Mucosa of descending colon (tissue), 3 donors: ENCODE data around the gene DCLK1. TPM values are rescaled to one million over a fixed set of nuclear protein-coding genes. Genes with fewer than 3 reads are reported as not detected.

ENCODE experiments used
- ATAC-seq: fragments of 200-7000 bp; cut with Tn5 transposase; one replicate; pipeline ENCODE4 v1.9.1; 2020; ENCODE audit warnings: mild to moderate bottlenecking, moderate library complexity
- DNase-seq, 3 donors: peaks; one replicate each; pipeline ENCODE4 v3.0.0-alpha.2; 2020
- H3K36me3 ChIP-seq: fragments of 200-600 bp; one replicate; pipeline ENCODE4 v1.8.0; 2021; ENCODE audit warnings: low read depth, mild to moderate bottlenecking
- H3K4me1 ChIP-seq: fragments of 200-600 bp; one replicate; pipeline ENCODE4 v1.8.0; 2021; ENCODE audit warnings: low read depth, mild to moderate bottlenecking
- H3K4me3 ChIP-seq: fragments of 200-600 bp; one replicate; pipeline ENCODE4 v1.8.0; 2021; ENCODE audit warnings: mild to moderate bottlenecking
- H3K9me3 ChIP-seq: fragments of 200-600 bp; one replicate; pipeline ENCODE4 v1.8.0; 2021; ENCODE audit warnings: mild to moderate bottlenecking
- CTCF ChIP-seq: fragments of 200-600 bp; IDR thresholded peaks from one replicate; pipeline ENCODE4 v1.8.0; 2022; ENCODE audit warnings: antibody characterized with exemption, mild to moderate bottlenecking
- intact Hi-C, 2 donors: fragments of 100-400 bp; cut with DNase I in 1 of 2; cut with micrococcal nuclease in 1 of 2; formaldehyde crosslinking; loops; one replicate each; pipeline versions ENCODE4 v1.11.0 to v1.11.1; 2022; cut with DNase I, micrococcal nuclease
- total RNA-seq, 3 donors: library from RNA; stranded (reverse); fragmentation: NEBNext Ultra II Directional in 2 of 3; extraction: Animal tissue kit (Norgen Biotek cat#: 25700) in 2 of 3; gene quantifications; one replicate each; pipeline versions ENCODE4 v1.2.1 to v1.2.4, GENCODE V29; 2021 to 2023
- donor health status: DM: no; HTN: no; CAD: no; lungs with moderate emphysema.
- donor health status: DM: no; HTN: no; CAD: no.
- donor health status: DM: no; HTN: yes; CAD: no.

DCLK1 gene
- total RNA-seq, 3 donors from 2014 or later: 2.6 to 17.9 (median 12.7) TPM

GRCh38 chr13:36131931-36132297 is 732 bp upstream of the DCLK1 start:
- H3K9me3 ChIP-seq: no peaks in the 10 kb centered on the region
- intact Hi-C loops: no loop called here
- no peaks in the 10 kb centered on the region for H3K36me3 ChIP-seq
- no peaks in the 10 kb centered on the region for H3K4me1 ChIP-seq
- ATAC-seq: peak; percentile 70
- peak; percentile 19 to 66 (median 36) for DNase-seq
- TF ChIP-seq CTCF: no peak
- no peak overlapping the region for H3K4me3 ChIP-seq

- intact Hi-C loops: no loop called here
- H3K36me3 ChIP-seq: no peaks in the 10 kb centered on the region
- DNase-seq: peak in 1 of 3 donors; percentile 50
- H3K4me1 ChIP-seq: no peaks in the 10 kb centered on the region
- no peaks in the 10 kb centered on the region for H3K9me3 ChIP-seq
- peak; percentile 21 for ATAC-seq
- H3K4me3 ChIP-seq: no peak overlapping the region
- no peak for TF ChIP-seq CTCF
Measured at GRCh38 chr13:36130552-36131221, 495 bp downstream of the DCLK1 start.

- no peak for DNase-seq
- no peak for TF ChIP-seq CTCF
- ATAC-seq: no peak
- no peaks in the 10 kb centered on the region for H3K4me1 ChIP-seq
- intact Hi-C loops: no loop called here
- H3K36me3 ChIP-seq: no peaks in the 10 kb centered on the region
- H3K9me3 ChIP-seq: no peaks in the 10 kb centered on the region
- H3K4me3 ChIP-seq: no peak overlapping the region
Measured at GRCh38 chr13:36130193-36130551, 1.0 kb downstream of the DCLK1 start.

- ATAC-seq: no peak
- Histone ChIP-seq H3K4me1 (no peaks in the 10 kb centered on the region), H3K36me3 (no peaks in the 10 kb centered on the region), H3K9me3 (no peaks in the 10 kb centered on the region), H3K4me3 (no peak overlapping the region)
- intact Hi-C loops: no loop called here
- no peak for DNase-seq
- no peak for TF ChIP-seq CTCF
Measured at GRCh38 chr13:36129539-36129938, 1.6 kb downstream of the DCLK1 start.

- TF ChIP-seq CTCF: no peak
- H3K4me3 ChIP-seq: no peak overlapping the region
- ATAC-seq (no peak), DNase-seq (no peak)
- no peaks in the 10 kb centered on the region for H3K36me3 ChIP-seq
- no peaks in the 10 kb centered on the region for H3K9me3 ChIP-seq
- intact Hi-C loops: no loop called here
- H3K4me1 ChIP-seq: no peaks in the 10 kb centered on the region
Measured at GRCh38 chr13:36126491-36126890, 4.7 kb downstream of the DCLK1 start.

- ATAC-seq (no peak), DNase-seq (no peak)
- Histone ChIP-seq H3K4me3 (no peak overlapping the region), H3K36me3 (no peaks in the 10 kb centered on the region), H3K9me3 (no peaks in the 10 kb centered on the region), H3K4me1 (no peaks in the 10 kb centered on the region)
- intact Hi-C loops: no loop called here
- TF ChIP-seq CTCF: no peak
Measured at GRCh38 chr13:36125841-36126240, 5.3 kb downstream of the DCLK1 start.
